Skeletal muscle satellite cell (primary cell): ENCODE data around the gene IGSF9B.

Experiments used
- H3K27me3 ChIP-seq: 2 replicates; pipeline ENCODE4 v1.7.0; 2013; ENCODE audit warnings: low read length; ENCODE audit not compliant: control insufficient read depth, insufficient read depth
- H3K36me3 ChIP-seq: 2 replicates; pipeline ENCODE4 v1.7.0; 2013; ENCODE audit warnings: mild to moderate bottlenecking, control low read depth, low read length; ENCODE audit not compliant: insufficient read depth
- H3K4me1 ChIP-seq: 2 replicates; pipeline ENCODE4 v1.7.0; 2013; ENCODE audit warnings: low read length; ENCODE audit not compliant: control insufficient read depth, insufficient read depth
- H3K4me2 ChIP-seq: 2 replicates; pipeline ENCODE4 v1.7.0; 2013; ENCODE audit warnings: mild to moderate bottlenecking, low read length
- H3K4me3 ChIP-seq: 2 replicates; pipeline ENCODE4 v1.7.0; 2013; ENCODE audit warnings: low read length
- H3K9ac ChIP-seq: 2 replicates; pipeline ENCODE4 v1.7.0; 2013; ENCODE audit warnings: mild to moderate bottlenecking, low read depth, low read length, moderate library complexity
- H3K9me3 ChIP-seq: replicated peaks from 2 replicates; pipeline ENCODE4 v1.7.0; 2013; ENCODE audit warnings: mild to moderate bottlenecking, control low read depth, low read length

Gene IGSF9B

DNA sequence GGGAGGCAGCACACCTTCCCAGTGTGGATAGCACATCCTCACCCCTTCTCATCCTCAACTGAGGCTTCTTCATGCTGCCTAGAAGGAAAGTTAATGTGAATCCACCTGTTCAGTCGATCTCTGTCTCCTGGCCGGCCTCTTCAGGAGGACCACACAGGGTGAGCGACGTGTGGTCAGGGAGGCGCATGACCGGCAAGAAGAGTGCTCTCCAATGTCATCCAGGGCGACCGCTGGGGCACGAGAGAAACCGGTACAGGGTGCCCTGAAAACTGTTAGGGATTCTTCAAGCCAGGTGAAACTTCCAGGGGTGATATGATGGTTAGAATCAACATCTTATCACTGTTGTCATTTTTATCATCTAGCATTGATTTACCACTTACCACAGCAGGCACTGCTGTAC, 43.0 kb downstream of the IGSF9B start:
- Histone ChIP-seq H3K9me3 (no peaks in the 10 kb centered on the region), H3K4me2 (no peak overlapping the region), H3K27me3 (peaks cover 5% of the 10 kb centered on the region), H3K4me3 (no peak overlapping the region), H3K9ac (no peak overlapping the region), H3K4me1 (no peaks in the 10 kb centered on the region), H3K36me3 (no peaks in the 10 kb centered on the region)

DNA sequence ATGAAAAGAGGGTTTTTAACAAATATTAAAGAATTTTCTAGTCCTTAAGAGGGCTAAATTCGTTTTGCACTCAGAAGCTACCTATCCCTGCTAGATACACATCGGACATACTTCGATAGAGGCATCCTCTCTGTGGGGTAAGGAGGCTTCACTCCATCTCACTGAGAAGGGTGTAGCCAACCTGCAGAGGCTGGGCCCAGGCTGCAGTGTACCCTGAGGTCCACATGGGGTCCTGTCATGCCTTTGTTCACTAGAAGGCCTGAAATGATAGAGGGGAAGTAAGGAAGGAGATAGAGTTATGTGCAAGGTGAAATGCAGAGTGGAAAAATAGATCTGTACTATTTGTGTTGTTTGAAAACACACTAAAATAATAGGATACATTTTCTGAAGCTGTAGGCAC, 45.6 kb downstream of the IGSF9B start:
- Histone ChIP-seq H3K9ac (no peak overlapping the region), H3K4me3 (no peak overlapping the region), H3K36me3 (no peaks in the 10 kb centered on the region), H3K9me3 (peaks cover 2% of the 10 kb centered on the region), H3K27me3 (peaks cover 3% of the 10 kb centered on the region), H3K4me1 (no peaks in the 10 kb centered on the region), H3K4me2 (no peak overlapping the region)

DNA sequence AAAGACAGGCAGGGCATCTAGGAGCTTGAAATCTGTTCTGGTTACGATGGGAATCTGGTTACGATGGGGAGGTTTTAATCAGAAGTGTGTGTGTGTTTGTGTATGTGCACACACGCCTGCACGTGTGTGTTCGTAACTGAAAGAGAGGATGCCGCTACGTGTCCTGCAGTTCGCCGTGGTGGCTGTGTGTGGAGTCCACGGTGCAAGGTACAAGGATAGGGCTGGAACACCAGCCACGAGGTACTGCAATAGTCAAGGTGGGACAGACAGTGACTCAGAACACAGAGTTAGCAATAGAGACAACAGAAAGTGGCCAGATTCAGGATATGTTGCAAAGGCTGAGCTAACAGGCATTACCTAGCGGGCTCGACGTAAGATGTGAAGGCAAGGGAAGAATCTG, 46.7 kb downstream of the IGSF9B start:
- Histone ChIP-seq H3K9ac (no peak overlapping the region), H3K9me3 (peaks cover 3% of the 10 kb centered on the region), H3K4me3 (no peak overlapping the region), H3K27me3 (no peaks in the 10 kb centered on the region), H3K4me1 (no peaks in the 10 kb centered on the region), H3K4me2 (no peak overlapping the region), H3K36me3 (no peaks in the 10 kb centered on the region)

DNA sequence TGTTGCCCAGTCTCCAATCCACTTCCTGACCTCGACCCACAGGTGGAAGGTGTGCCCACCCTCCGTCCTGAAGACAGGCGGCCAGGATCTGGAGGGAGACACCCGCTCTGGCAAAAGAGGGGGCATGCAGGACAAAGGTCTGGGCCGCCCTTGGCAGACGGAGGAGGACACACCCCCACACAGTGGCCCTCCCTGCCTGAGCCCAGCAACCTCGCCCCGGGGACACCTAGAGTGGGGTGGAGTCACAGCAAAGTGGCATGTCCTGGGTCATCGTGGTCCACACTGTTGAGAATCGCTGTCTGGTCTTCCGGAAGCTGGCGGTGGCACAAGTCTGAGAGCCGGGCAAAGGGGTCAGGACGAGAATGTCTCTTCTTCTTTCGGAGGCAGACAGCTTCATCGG, 47.9 kb downstream of the IGSF9B start:
- H3K9ac ChIP-seq = no peak overlapping the region
- no peak overlapping the region for H3K4me2 ChIP-seq
- H3K27me3 ChIP-seq = no peaks in the 10 kb centered on the region
- peaks cover 3% of the 10 kb centered on the region for H3K9me3 ChIP-seq
- no peaks in the 10 kb centered on the region for H3K4me1 ChIP-seq
- H3K4me3 ChIP-seq = no peak overlapping the region
- no peaks in the 10 kb centered on the region for H3K36me3 ChIP-seq

DNA sequence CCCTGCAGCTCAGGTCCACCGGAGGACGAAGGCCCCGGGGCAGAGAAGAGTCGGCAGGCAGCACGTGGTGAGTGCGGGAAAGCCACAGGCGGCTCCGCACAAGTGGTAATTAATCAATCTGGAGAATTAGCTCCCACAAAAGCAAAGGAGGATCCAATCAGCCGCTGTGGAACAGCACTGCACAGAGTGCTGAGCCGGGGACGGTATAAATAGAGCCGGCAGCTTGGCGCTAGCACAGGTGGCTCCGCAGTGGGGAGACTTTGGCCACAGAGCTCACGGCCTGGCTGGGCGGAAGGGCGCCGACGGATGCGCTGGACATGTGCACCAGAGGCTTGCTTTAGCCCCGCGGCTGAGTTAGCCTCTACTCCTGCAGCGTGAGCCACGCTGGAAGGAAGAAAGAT, 48.9 kb downstream of the IGSF9B start:
- H3K9ac ChIP-seq = no peak overlapping the region
- H3K27me3 ChIP-seq = no peaks in the 10 kb centered on the region
- no peaks in the 10 kb centered on the region for H3K36me3 ChIP-seq
- peaks cover 3% of the 10 kb centered on the region for H3K9me3 ChIP-seq
- H3K4me3 ChIP-seq = no peak overlapping the region
- H3K4me2 ChIP-seq = no peak overlapping the region
- H3K4me1 ChIP-seq = no peaks in the 10 kb centered on the region

DNA sequence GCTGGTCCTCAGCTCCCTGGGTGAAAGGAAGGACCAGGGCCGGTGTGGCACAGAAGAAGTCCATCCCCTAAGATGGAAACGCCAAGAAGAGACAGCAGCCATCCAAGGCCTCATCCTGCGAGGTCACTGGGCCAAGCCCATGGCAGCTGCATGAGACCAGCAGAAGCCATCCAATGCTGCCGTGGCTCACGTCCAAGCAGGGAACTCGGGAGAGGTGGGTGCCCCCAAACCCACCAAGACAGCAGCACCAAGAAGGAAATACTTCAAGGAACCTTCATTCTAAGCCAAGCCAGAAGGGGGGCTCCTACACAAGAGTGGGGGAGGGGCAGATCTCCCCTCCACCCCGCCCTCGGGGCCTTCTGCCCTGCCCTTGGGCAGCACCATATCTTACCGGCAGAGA, 49.6 kb downstream of the IGSF9B start:
- no peaks in the 10 kb centered on the region for H3K36me3 ChIP-seq
- peaks cover 3% of the 10 kb centered on the region for H3K9me3 ChIP-seq
- H3K27me3 ChIP-seq = no peaks in the 10 kb centered on the region
- no peak overlapping the region for H3K4me2 ChIP-seq
- no peak overlapping the region for H3K9ac ChIP-seq
- no peak overlapping the region for H3K4me3 ChIP-seq
- H3K4me1 ChIP-seq = no peaks in the 10 kb centered on the region

DNA sequence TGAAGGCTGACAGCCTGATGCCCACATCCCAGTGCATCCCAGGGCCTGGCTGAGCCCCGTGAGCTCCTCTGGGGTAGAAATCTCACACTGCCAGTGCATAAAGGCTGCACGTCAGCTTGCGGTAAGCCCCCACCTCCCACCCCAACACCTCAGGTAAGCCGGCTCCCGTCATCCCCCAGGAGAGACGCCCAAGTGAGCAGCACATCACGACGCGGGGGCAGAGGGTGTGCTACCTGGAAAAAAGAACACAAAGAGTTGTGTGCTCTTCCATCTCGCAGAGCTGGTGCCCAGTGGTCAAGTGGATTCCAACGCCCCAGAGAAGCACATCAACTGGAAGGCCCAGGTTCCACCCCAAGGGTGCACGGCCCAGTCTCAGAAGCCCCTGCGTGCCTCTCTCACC, 50.0 kb downstream of the IGSF9B start:
- Histone ChIP-seq H3K9ac (no peak overlapping the region), H3K4me2 (no peak overlapping the region), H3K4me3 (no peak overlapping the region), H3K27me3 (no peaks in the 10 kb centered on the region), H3K4me1 (no peaks in the 10 kb centered on the region), H3K36me3 (no peaks in the 10 kb centered on the region), H3K9me3 (peaks cover 3% of the 10 kb centered on the region)

DNA sequence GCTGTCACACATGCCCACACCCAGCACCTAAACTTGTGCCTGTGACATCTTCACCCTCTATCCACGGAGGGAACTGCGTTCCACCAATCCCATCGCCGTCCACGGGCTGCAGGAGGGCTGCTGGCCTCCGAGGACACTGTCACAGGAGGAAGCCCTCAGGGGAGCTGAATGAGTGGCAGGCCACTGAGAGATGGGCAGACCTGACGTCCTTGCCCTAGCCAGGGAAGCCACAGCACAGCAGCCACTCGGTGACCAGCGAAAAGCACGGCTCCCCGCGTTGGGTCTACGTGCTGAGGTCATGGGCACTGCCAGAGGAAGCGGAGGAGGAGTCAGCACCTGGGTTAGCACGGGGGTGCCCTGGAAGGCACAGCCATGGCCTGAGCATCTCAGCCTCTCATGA, 50.5 kb downstream of the IGSF9B start:
- Histone ChIP-seq H3K9me3 (peaks cover 3% of the 10 kb centered on the region), H3K4me3 (no peak overlapping the region), H3K27me3 (no peaks in the 10 kb centered on the region), H3K36me3 (no peaks in the 10 kb centered on the region), H3K4me1 (no peaks in the 10 kb centered on the region), H3K9ac (no peak overlapping the region), H3K4me2 (no peak overlapping the region)

DNA sequence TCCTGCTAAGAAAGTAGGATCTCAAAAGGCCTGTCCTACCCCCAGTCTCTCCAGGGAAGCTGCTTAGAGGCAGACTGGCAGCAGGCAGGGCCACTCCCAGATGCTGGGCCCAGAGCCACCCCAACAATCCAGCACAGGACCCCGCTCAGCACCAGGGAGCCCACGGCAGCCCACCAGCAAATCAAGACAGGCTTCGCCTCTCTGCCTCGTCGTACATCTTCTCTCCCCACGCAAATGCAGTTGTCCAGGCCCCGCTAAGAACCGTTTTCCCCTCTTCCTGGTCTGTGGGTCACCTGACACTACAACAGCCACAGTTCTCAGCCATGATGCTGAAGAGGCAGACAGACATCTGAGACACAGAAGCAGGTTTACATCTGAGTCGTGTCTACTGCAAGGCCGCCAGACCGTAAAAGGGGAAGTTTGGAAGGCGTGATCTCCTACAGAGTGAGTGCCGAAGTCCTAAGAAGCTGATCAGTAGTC, 51.1 kb downstream of the IGSF9B start:
- no peaks in the 10 kb centered on the region for H3K27me3 ChIP-seq
- peaks cover 3% of the 10 kb centered on the region for H3K9me3 ChIP-seq
- no peaks in the 10 kb centered on the region for H3K36me3 ChIP-seq
- no peaks in the 10 kb centered on the region for H3K4me1 ChIP-seq
- no peak overlapping the region for H3K9ac ChIP-seq
- H3K4me2 ChIP-seq = no peak overlapping the region
- H3K4me3 ChIP-seq = no peak overlapping the region

DNA sequence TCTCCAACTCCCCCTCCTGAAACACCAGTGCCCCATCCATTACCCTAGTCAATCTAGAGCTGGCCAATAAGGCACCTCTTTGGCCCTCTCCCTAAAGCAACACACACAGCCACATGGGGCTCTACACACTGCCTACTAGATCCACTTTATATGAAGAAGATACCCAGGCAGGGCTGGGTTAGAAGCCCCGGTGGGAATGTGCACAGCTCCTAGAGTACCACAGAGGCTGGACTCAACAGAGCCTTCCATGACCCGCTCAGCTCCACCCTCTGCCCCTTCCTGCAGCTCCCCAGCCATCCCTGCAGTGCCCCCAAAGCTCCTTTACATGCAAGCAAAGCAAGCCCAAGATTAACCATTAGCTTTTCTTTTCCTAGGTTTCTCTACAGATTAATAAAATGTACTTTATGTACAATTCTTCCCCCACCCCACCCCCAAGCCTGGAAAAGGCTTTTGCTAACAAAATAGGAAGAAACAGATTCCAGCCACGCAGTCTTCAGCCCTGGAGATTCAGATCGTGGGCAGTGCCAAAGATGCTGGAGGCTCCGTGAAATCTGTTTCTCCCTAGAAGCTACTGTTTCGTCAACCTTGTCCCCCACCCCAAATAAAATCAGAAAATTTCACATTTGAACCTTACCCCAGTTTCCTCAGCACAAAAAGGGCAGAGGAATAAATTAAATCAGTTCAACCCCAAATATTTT, 51.8 kb downstream of the IGSF9B start:
- Histone ChIP-seq H3K9ac (no peak overlapping the region), H3K4me2 (no peak overlapping the region), H3K27me3 (no peaks in the 10 kb centered on the region), H3K4me3 (no peak overlapping the region), H3K4me1 (no peaks in the 10 kb centered on the region), H3K36me3 (no peaks in the 10 kb centered on the region), H3K9me3 (peaks cover 3% of the 10 kb centered on the region)

DNA sequence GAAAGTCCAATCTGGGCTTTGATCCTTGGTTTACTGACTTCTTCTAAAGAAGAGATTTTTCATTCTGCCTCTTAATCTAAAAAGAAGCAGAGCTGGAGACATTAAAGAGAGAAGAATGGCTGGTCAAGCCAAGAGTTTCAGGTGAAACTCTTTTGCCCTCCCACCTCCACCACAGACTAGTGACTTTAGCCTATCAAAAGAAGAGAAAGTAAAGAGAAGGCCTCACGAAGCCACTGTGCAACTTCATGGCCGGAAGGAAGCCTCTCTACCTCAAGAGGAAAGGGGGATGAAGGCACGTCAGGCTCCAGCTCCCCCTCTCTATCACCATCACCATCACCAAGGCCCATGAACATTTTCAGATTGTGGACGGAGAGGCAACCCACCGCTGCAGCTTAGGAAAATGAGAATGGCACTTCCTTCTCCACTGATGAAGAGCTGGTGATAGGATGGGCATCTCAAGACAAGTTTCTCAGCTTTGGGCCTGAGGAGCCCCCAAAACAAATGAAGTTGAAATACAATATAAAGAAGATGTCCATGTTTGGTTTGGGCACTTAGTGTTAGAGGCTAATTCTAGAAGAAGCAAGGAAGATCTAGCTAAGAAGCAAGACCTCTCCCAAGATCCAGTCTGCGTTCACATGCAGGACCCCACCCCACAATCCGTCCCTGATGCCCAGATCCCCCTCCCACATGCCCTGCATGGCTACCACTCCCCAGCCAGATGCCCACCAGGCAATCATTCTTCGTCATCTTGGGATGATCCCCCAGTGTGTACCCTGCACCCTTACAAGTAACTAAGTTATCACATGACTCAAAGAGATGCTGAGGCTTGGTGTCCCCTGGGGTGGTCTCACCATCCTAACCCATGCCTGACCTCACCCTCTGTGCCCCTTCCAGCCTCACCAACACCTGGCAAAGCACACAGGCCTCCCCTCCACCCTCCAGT, 52.6 kb downstream of the IGSF9B start:
- H3K9ac ChIP-seq = no peak overlapping the region
- no peaks in the 10 kb centered on the region for H3K27me3 ChIP-seq
- H3K9me3 ChIP-seq = peaks cover 8% of the 10 kb centered on the region
- H3K4me2 ChIP-seq = no peak overlapping the region
- H3K4me1 ChIP-seq = no peaks in the 10 kb centered on the region
- H3K36me3 ChIP-seq = no peaks in the 10 kb centered on the region
- H3K4me3 ChIP-seq = no peak overlapping the region
